MCF 10A (cell line): ENCODE measurements around the gene CARS1. TPM values are rescaled to one million over a fixed set of nuclear protein-coding genes. Genes with fewer than 3 reads are reported as not detected.

Experiments used
- BruUV-seq: library from RNA; stranded (reverse); fragments of 400-500 nt; replicated peaks from 2 replicates; lab custom pipeline; 2021; lab: Mats Ljungman, UMichigan
- CTCF ChIA-PET: fragments of 300-600 bp; sonication (Branson Sonifier 250); formaldehyde crosslinking; extraction: SDS; loops from one replicate; lab custom pipeline; 2021; ENCODE audit warnings: antibody characterized with exemption, inconsistent platforms; lab: Yijun Ruan, JAX
- POLR2A ChIA-PET: fragments of 300-600, 350-650 bp; sonication (Branson Sonifier 250); formaldehyde crosslinking; extraction: SDS; loops from one replicate; lab custom pipeline; 2020; ENCODE audit warnings: antibody characterized with exemption, inconsistent platforms; lab: Yijun Ruan, JAX
- DNase-seq: peaks from one replicate; pipeline ENCODE4 v3.0.0-alpha.2; 2018; ENCODE audit not compliant: unreplicated experiment
- H3K27ac Mint-ChIP-seq: one replicate; pipeline ENCODE4 v1.8.0; 2022; ENCODE audit warnings: mild to moderate bottlenecking, low read depth, mixed read lengths; ENCODE audit not compliant: unreplicated experiment
- H3K27me3 Mint-ChIP-seq: one replicate; pipeline ENCODE4 v1.8.0; 2022; ENCODE audit warnings: mixed read lengths; ENCODE audit not compliant: insufficient read depth, unreplicated experiment
- H3K36me3 Mint-ChIP-seq: one replicate; pipeline ENCODE4 v1.8.0; 2022; ENCODE audit warnings: mild to moderate bottlenecking, moderate library complexity, mixed read lengths; ENCODE audit not compliant: insufficient read depth, unreplicated experiment
- H3K4me1 Mint-ChIP-seq: one replicate; pipeline ENCODE4 v1.8.0; 2022; ENCODE audit warnings: mixed read lengths; ENCODE audit not compliant: insufficient read depth, unreplicated experiment
- H3K4me3 Mint-ChIP-seq: one replicate; pipeline ENCODE4 v1.8.0; 2022; ENCODE audit warnings: mild to moderate bottlenecking, moderate library complexity, mixed read lengths; ENCODE audit not compliant: unreplicated experiment
- H3K9me3 Mint-ChIP-seq: one replicate; pipeline ENCODE4 v1.8.0; 2022; ENCODE audit warnings: mixed read lengths; ENCODE audit not compliant: unreplicated experiment
- CTCF ChIP-seq: fragments of 200-600 bp; IDR thresholded peaks from one replicate; pipeline ENCODE4 v1.8.0; 2022; ENCODE audit warnings: antibody characterized with exemption, mild to moderate bottlenecking; ENCODE audit not compliant: unreplicated experiment
- intact Hi-C: fragments of 100-400 bp; cut with micrococcal nuclease; formaldehyde crosslinking; loops from 2 replicates; pipeline ENCODE4 v1.14.1; 2022
- total RNA-seq: library from RNA; stranded (reverse); gene quantifications from 2 replicates; pipeline ENCODE4 v1.2.3, GENCODE V29; 2022

Gene CARS1
- total RNA-seq, 1 experiment from 2014 or later: 150 TPM

GRCh38 chr11:3035333-3035732 is 21.9 kb downstream of the CARS1 start:
- TF ChIP-seq CTCF: no peak
- Mint-ChIP-seq H3K9me3 (no peaks in the 10 kb centered on the region), H3K4me3 (no peak overlapping the region), H3K4me1 (peaks cover 14% of the 10 kb centered on the region), H3K27ac (no peak overlapping the region), H3K27me3 (no peaks in the 10 kb centered on the region), H3K36me3 (peaks cover 94% of the 10 kb centered on the region)
- DNase-seq: no peak
- BruUV-seq: no TSS peak
- ChIA-PET POLR2A (interaction anchor here (0.9 to 1.1 kb wide), 2 partner anchors 46 to 55 kb away, joined by 3 read pairs; no protein-coding TSS in a partner anchor), CTCF (interaction anchor here (0.6 to 8.2 kb wide), 11 partner anchors 14 to 1263 kb away, joined by 3 to 160 read pairs (median 3); partner anchors contain the start of gene CARS1)
- intact Hi-C loops: loop anchor here (5.0 kb wide), 1 partner anchor 182 kb away; the partner anchor contains the start of gene MRGPRG

DNA sequence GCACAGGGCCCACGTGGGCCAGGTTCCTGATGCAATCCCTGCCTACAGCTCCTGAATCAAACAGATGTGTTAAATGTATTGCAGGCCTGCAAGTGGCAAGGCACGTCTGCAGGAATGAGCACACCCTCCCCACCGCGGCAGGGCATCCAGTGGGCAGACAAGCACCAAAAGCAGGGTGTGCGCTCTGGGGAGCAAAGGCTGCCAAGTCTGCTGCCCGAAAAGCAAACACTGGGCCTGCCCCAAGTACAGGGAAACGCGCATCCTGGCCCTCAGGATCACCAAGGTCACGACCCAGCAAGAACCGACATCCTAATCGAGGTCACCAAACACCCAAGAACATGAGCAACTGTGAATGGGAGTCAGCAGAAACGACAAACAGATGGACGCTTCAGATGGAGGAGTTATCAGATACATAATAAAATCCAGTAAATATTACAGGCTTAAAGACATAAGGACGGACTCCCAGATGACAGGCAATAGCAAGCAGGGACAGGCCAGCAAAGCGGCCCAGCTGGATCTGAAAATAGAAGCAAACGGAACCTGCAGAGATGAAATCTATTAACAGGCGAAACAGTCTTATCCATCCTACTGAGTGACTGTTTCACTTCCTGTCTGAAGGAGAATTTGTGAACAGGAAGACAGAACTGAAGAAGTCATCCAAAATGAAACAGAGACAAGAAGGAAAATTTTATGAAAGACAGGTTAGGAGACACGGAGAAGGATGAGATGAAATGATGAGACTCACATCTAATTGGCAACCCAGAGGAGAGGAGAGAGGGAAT is 26.7 kb downstream of the CARS1 start:
- H3K27ac Mint-ChIP-seq: no peak overlapping the region
- DNase-seq: no peak
- no peaks in the 10 kb centered on the region for H3K27me3 Mint-ChIP-seq
- ChIA-PET POLR2A (no interaction called here), CTCF (interaction anchor here (1.5 kb wide), 1 partner anchor 9 kb away, joined by 4 read pairs; no protein-coding TSS in a partner anchor)
- no peak overlapping the region for H3K4me3 Mint-ChIP-seq
- no TSS peak for BruUV-seq
- H3K9me3 Mint-ChIP-seq: no peaks in the 10 kb centered on the region
- H3K36me3 Mint-ChIP-seq: peaks cover 84% of the 10 kb centered on the region
- H3K4me1 Mint-ChIP-seq: no peaks in the 10 kb centered on the region
- no peak for TF ChIP-seq CTCF
- intact Hi-C loops: no loop called here

DNA sequence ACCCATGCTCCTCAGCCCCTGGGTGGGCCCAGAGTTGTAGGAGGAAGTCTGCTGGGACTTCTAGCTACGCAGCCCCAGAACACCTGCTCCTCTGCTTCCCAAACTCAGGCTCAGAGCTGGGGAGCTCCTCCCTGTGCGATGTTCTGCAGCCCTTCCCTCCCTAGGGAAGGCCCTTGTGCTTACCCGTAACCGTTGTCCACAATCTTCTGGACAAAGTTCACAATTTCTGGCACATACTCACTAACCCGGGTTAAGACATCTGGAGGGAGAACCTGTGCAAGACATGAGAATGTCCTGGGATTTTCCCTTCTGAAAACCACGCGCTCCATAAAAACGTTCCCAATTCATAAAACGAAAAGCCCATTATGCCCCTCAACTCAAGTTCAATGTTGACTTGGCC is 28.4 kb downstream of the CARS1 start:
- ChIA-PET POLR2A (no interaction called here), CTCF (interaction anchor here (0.6 to 1.2 kb wide), 3 partner anchors 8 to 63 kb away, joined by 3 to 5 read pairs (median 3); no protein-coding TSS in a partner anchor)
- TF ChIP-seq CTCF: no peak
- H3K4me3 Mint-ChIP-seq: no peak overlapping the region
- no TSS peak for BruUV-seq
- peaks cover 2% of the 10 kb centered on the region for H3K4me1 Mint-ChIP-seq
- no peaks in the 10 kb centered on the region for H3K9me3 Mint-ChIP-seq
- H3K36me3 Mint-ChIP-seq: peaks cover 84% of the 10 kb centered on the region
- no peak for DNase-seq
- peak overlapping the region; percentile 16 for H3K27ac Mint-ChIP-seq
- no peaks in the 10 kb centered on the region for H3K27me3 Mint-ChIP-seq
- intact Hi-C loops: no loop called here

GRCh38 chr11:3026803-3027202 is 30.4 kb downstream of the CARS1 start:
- ChIA-PET CTCF (interaction anchor here (0.6 to 1.7 kb wide), 5 partner anchors 11 to 114 kb away, joined by 3 to 12 read pairs (median 3); no protein-coding TSS in a partner anchor), POLR2A (no interaction called here)

More at GRCh38 chr11:3026803-3027202, 30.4 kb downstream of the CARS1 start:
- no peak for TF ChIP-seq CTCF
- H3K4me1 Mint-ChIP-seq: peaks cover 20% of the 10 kb centered on the region
- no peaks in the 10 kb centered on the region for H3K27me3 Mint-ChIP-seq
- peaks cover 76% of the 10 kb centered on the region for H3K36me3 Mint-ChIP-seq
- no peak overlapping the region for H3K4me3 Mint-ChIP-seq
- no peak for DNase-seq
- H3K27ac Mint-ChIP-seq: no peak overlapping the region
- no TSS peak for BruUV-seq
- intact Hi-C loops: no loop called here
- H3K9me3 Mint-ChIP-seq: no peaks in the 10 kb centered on the region
